Aorta (tissue), 5 donors: Measurements from ENCODE around the gene SCAPER. TPM values are rescaled to one million over a fixed set of nuclear protein-coding genes. Genes with fewer than 3 reads are reported as not detected.

Source experiments
- ATAC-seq: fragments of 200-7000 bp; cut with Tn5 transposase; one replicate; pipeline ENCODE4 v1.9.1; 2022; ENCODE audit warnings: moderate library complexity; ENCODE audit not compliant: low FRiP score
- DNase-seq, 2 donors: peaks; one replicate each; pipeline ENCODE4 v3.0.0-alpha.2; 2020
- H3K27ac ChIP-seq, 2 donors: one replicate each; pipeline ENCODE4 v1.5.1; 2013; ENCODE audit warnings: low read length in 2 of 2, mild to moderate bottlenecking in 2 of 2, moderate library complexity in 2 of 2, control low read depth in 1 of 2, inconsistent platforms in 1 of 2, low read depth in 1 of 2
- H3K27me3 ChIP-seq, 2 donors: one replicate each; pipeline ENCODE4 v1.6.1; 2013; ENCODE audit warnings: control low read depth in 1 of 2, low read length in 1 of 2, mild to moderate bottlenecking in 1 of 2, moderate library complexity in 1 of 2; ENCODE audit not compliant: insufficient read depth in 2 of 2, control insufficient read depth in 1 of 2
- H3K36me3 ChIP-seq, 2 donors: one replicate each; pipeline ENCODE4 v1.6.1; 2013; ENCODE audit warnings: control low read depth in 1 of 2, low read length in 1 of 2, mild to moderate bottlenecking in 1 of 2; ENCODE audit not compliant: insufficient read depth in 2 of 2, control insufficient read depth in 1 of 2
- H3K4me1 ChIP-seq, 2 donors: one replicate each; pipeline ENCODE4 v1.6.1; 2013; ENCODE audit warnings: low read length in 2 of 2, control low read depth in 1 of 2, mild to moderate bottlenecking in 1 of 2, moderate library complexity in 1 of 2; ENCODE audit not compliant: insufficient read depth in 2 of 2, control insufficient read depth in 1 of 2
- H3K4me3 ChIP-seq, 2 donors: one replicate each; pipeline ENCODE4 v1.5.1; 2013; ENCODE audit warnings: low read length in 2 of 2, control low read depth in 1 of 2, mild to moderate bottlenecking in 1 of 2
- H3K9me3 ChIP-seq: one replicate; pipeline ENCODE4 v1.6.1; 2013; ENCODE audit warnings: mild to moderate bottlenecking, low read length; ENCODE audit not compliant: control insufficient read depth
- WGBS, 2 donors: extraction: QIAGEN DNeasy Blood & Tissue Kit; methylation state at CpG; one replicate each; pipeline ENCODE4 v1.1.7; 2013; 5-methylcytosine and 5-hydroxymethylcytosine counted together
- intact Hi-C, 2 donors: fragments of 100-400 bp; cut with DNase I; formaldehyde crosslinking; loops; one replicate each; pipeline versions ENCODE4 v1.14.2 to v1.15.0; 2022
- polyA plus RNA-seq, 2 donors: library from polyadenylated mRNA; stranded (reverse); fragments of 200-250 nt; gene quantifications; one replicate each; pipeline ENCODE4 v1.2.3, GENCODE V29; 2013
- total RNA-seq, 2 donors: library from RNA; stranded (reverse); fragmentation: NEBNext Ultra II Directional; extraction: Animal tissue kit (Norgen Biotek cat#: 25700); gene quantifications; one replicate each; pipeline ENCODE4 v1.2.1, GENCODE V29; 2021
- donor health status: healthy with polysubstance abuse.
- donor health status: Bipolar disorder and iron deficiency.
- donor health status: DM: no; HTN: no; CAD: no.
- donor health status: DM: no; HTN: no; CAD: no.
- donor health status: DM: yes; HTN: yes; CAD: no.

Gene SCAPER
- total and polyA plus RNA-seq, 4 donors: 11.9 to 44.3 (median 25.6) TPM

GRCh38 chr15:76799760-76800159 lies 105.4 kb downstream of the SCAPER start:
- DNase-seq: no peak
- no peaks in the 10 kb centered on the region for H3K27me3 ChIP-seq
- no peak for ATAC-seq
- H3K36me3 ChIP-seq: peaks cover 0 to 8% of the 10 kb centered on the region in 2 donors
- intact Hi-C loops: no loop called here
- 97% methylated on average over 2 of the region's 2 CpGs for WGBS, 2 donors
- no peak overlapping the region for H3K4me3 ChIP-seq
- H3K4me1 ChIP-seq: no peaks in the 10 kb centered on the region
- no peak overlapping the region for H3K27ac ChIP-seq
- no peaks in the 10 kb centered on the region for H3K9me3 ChIP-seq

DNA sequence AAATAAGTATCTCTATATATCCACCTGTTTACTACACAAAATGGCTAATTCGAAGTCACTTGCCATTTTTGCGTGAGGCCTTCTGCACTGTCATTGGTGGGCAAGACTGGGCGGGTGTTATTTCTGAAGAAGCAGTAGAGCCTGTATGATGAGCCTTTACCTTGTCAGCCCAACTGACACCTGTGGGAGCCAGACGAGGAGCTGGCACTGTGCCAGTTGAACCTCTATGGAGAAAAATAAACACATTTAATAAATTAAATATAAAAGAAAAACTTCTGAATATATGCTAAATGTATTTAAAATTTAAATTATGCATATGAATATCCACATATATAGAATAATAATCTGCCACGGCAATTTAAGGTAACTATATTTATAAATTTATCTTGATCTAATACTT lies 109.9 kb downstream of the SCAPER start:
- 83 to 85% methylated on average over 5 of the region's 5 CpGs for WGBS, 2 donors

GRCh38 chr15:76793162-76793561 lies 112.0 kb downstream of the SCAPER start:
- intact Hi-C loops: no loop called here
- DNase-seq (no peak), ATAC-seq (no peak)
- no peaks in the 10 kb centered on the region for H3K4me1 ChIP-seq
- H3K27me3 ChIP-seq: no peaks in the 10 kb centered on the region
- no peak overlapping the region for H3K27ac ChIP-seq
- H3K4me3 ChIP-seq: no peak overlapping the region
- peaks cover 6 to 10% of the 10 kb centered on the region in 2 donors for H3K36me3 ChIP-seq
- no peaks in the 10 kb centered on the region for H3K9me3 ChIP-seq

More for the DNA sequence above, 109.9 kb downstream of the SCAPER start:
- no peak for ATAC-seq
- Histone ChIP-seq H3K36me3 (peaks cover 6 to 10% of the 10 kb centered on the region in 2 donors), H3K9me3 (no peaks in the 10 kb centered on the region), H3K27me3 (no peaks in the 10 kb centered on the region), H3K4me1 (no peaks in the 10 kb centered on the region), H3K4me3 (no peak overlapping the region), H3K27ac (no peak overlapping the region)
- intact Hi-C loops: no loop called here
- DNase-seq: peak in 1 of 2 donors; percentile 72

GRCh38 chr15:76791511-76791910 lies 113.6 kb downstream of the SCAPER start:
- Histone ChIP-seq H3K4me1 (no peaks in the 10 kb centered on the region), H3K4me3 (no peak overlapping the region), H3K36me3 (peaks cover 6 to 10% of the 10 kb centered on the region in 2 donors), H3K27me3 (no peaks in the 10 kb centered on the region), H3K27ac (no peak overlapping the region), H3K9me3 (no peaks in the 10 kb centered on the region)
- no peak for DNase-seq
- intact Hi-C loops: no loop called here
- ATAC-seq: no peak
- 55 to 70% methylated on average over 2 of the region's 2 CpGs for WGBS, 2 donors

DNA sequence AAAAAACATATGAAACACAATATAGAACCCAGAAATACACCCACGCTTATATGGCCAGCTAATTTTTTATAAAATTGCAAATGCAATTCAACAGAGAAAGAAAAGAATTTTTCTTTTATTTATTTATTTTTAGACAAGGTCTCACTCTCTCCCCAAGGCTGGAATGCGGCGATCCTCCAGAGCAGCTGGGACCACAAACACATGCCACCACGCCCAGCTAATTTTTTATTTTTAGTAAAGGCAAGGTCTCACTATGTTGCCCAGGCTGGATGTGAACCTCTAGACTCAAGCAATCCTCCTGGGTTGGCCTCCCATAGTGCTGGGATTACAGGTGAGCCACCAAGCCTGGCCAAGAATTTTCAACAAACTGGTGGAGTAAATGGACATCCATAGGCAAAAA lies 117.9 kb downstream of the SCAPER start:
- Histone ChIP-seq H3K9me3 (no peaks in the 10 kb centered on the region), H3K27ac (no peak overlapping the region), H3K36me3 (peaks cover 0 to 3% of the 10 kb centered on the region in 2 donors), H3K4me3 (no peak overlapping the region), H3K4me1 (no peaks in the 10 kb centered on the region), H3K27me3 (no peaks in the 10 kb centered on the region)
- ATAC-seq (no peak), DNase-seq (no peak)
- intact Hi-C loops: no loop called here
- WGBS, 2 donors: 90 to 93% methylated on average over 4 of the region's 4 CpGs

- peaks cover 0 to 5% of the 10 kb centered on the region in 2 donors for H3K36me3 ChIP-seq
- intact Hi-C loops: no loop called here
- no peak for DNase-seq
These were observed 128.2 kb downstream of the SCAPER start for GRCh38 chr15:76776969-76777368.

DNA sequence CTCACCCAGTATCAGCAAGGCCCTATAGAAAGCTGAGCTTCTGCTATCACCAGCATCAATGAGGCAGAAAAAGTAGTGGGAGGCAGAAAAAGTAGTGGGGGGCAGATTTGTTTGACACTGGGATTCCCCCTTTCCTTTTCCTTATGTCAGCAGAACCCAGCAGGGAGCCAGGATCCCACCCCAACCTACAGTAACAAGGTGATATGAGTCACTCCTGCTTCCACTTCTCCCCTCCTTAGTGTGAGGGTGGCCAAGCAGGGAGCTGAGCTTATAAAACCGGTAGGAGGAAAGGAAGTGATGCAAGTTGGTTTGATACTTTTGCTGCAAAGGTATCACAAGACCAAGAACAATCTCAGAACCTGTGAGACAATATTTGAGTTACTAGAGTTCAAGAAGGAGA lies 128.7 kb downstream of the SCAPER start:
- ATAC-seq: no peak

More at GRCh38 chr15:76776969-76777368, 128.2 kb downstream of the SCAPER start:
- no peaks in the 10 kb centered on the region for H3K4me1 ChIP-seq
- no peaks in the 10 kb centered on the region for H3K9me3 ChIP-seq
- no peak for ATAC-seq
- no peak overlapping the region for H3K4me3 ChIP-seq
- H3K27ac ChIP-seq: no peak overlapping the region
- H3K27me3 ChIP-seq: no peaks in the 10 kb centered on the region

DNA sequence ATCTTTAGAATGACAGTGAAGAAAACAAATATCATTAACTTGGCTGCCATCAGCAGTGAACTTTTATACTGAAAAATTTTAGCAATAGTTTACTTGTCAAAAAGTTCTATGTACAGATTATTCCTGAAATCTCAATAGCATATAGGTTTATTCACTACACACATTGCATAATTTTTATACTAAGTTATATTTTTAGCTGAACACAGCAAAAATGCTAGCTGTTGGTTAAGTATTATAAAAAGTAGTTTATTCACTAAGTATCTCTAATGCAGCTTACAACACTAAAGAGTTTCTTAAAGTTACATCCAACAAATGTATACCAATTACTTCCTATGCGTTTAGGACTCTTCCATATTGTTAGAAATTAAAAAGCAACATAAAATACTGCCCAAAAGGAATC lies 131.9 kb downstream of the SCAPER start:
- peaks cover 0 to 5% of the 10 kb centered on the region in 2 donors for H3K36me3 ChIP-seq
- DNase-seq (no peak), ATAC-seq (no peak)
- intact Hi-C loops: no loop called here
- H3K27me3 ChIP-seq: no peaks in the 10 kb centered on the region
- H3K9me3 ChIP-seq: no peaks in the 10 kb centered on the region
- no peak overlapping the region for H3K4me3 ChIP-seq
- H3K4me1 ChIP-seq: no peaks in the 10 kb centered on the region
- 94 to 96% methylated on average over 1 of the region's 1 CpG for WGBS, 2 donors
- H3K27ac ChIP-seq: no peak overlapping the region

More for the DNA sequence above, 128.7 kb downstream of the SCAPER start:
- Histone ChIP-seq H3K4me1 (no peaks in the 10 kb centered on the region), H3K27me3 (no peaks in the 10 kb centered on the region), H3K4me3 (no peak overlapping the region), H3K9me3 (no peaks in the 10 kb centered on the region), H3K36me3 (peaks cover 0 to 5% of the 10 kb centered on the region in 2 donors), H3K27ac (no peak overlapping the region)
- DNase-seq: no peak
- WGBS, 2 donors: 95 to 96% methylated on average over 1 of the region's 1 CpG
- intact Hi-C loops: no loop called here

DNA sequence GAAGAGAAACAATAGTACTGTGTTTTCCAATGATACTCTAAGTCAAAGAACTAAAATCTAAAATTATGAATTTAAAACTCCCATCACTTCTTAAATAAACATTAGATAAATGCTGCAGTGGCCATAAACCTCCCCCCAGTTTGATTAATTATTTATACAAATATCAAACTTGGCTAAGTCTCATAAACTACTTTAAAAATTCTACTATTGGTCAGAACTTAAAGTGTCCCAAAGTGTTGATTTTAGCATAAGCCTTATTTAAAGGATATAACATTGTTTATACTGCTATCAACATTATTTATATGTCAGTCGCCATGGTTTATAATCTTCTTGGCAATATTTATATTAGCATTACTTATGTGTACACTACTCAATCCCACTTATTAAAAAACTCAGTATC lies 132.4 kb downstream of the SCAPER start:
- intact Hi-C loops: no loop called here
- no peak overlapping the region for H3K27ac ChIP-seq
- DNase-seq (no peak), ATAC-seq (no peak)
- H3K9me3 ChIP-seq: no peaks in the 10 kb centered on the region
- WGBS, 2 donors: 67 to 78% methylated on average over 1 of the region's 1 CpG
- no peaks in the 10 kb centered on the region for H3K4me1 ChIP-seq
- no peaks in the 10 kb centered on the region for H3K27me3 ChIP-seq
- H3K36me3 ChIP-seq: peaks cover 0 to 5% of the 10 kb centered on the region in 2 donors
- no peak overlapping the region for H3K4me3 ChIP-seq
